HCT116 (cell line): ENCODE measurements around the gene USP48.

Experiments
- CTCF ChIP-seq, 3 experiments: fragments of 200-600 bp in 1 of 3; sonication (generic) in 1 of 3; IDR thresholded peaks in 2 of 3; conservative IDR thresholded peaks in 1 of 3; 2 replicates each; pipeline ENCODE4 v1.5.1; 2012 to 2017; ENCODE audit warnings: low read depth in 2 of 3, low read length in 2 of 3, antibody characterized with exemption in 1 of 3, borderline replicate concordance in 1 of 3, control low read depth in 1 of 3, mild to moderate bottlenecking in 1 of 3, mixed read lengths in 1 of 3, mixed run types in 1 of 3, moderate library complexity in 1 of 3; ENCODE audit not compliant: insufficient read depth in 1 of 3
- EZH2 ChIP-seq: fragments of 200-600 bp; sonication (generic); IDR thresholded peaks from 2 replicates; pipeline ENCODE4 v1.6.1; 2017; ENCODE audit warnings: antibody characterized with exemption, mixed run types
- POLR2A ChIP-seq: IDR thresholded peaks from 2 replicates; pipeline ENCODE4 v1.7.0; 2011; ENCODE audit warnings: borderline replicate concordance; ENCODE audit not compliant: insufficient read depth, insufficient read length; ENCODE audit errors: extremely low read depth
- POLR2AphosphoS5 ChIP-seq: IDR thresholded peaks from 2 replicates; pipeline ENCODE4 v1.6.1; 2011; ENCODE audit warnings: mild to moderate bottlenecking, low read depth, low read length, moderate library complexity
- YY1 ChIP-seq: IDR thresholded peaks from 2 replicates; pipeline ENCODE4 v1.6.1; 2011; ENCODE audit warnings: low read length, low read depth, moderate library complexity, mild to moderate bottlenecking; ENCODE audit not compliant: insufficient replicate concordance; ENCODE audit errors: extremely low read depth

DNA sequence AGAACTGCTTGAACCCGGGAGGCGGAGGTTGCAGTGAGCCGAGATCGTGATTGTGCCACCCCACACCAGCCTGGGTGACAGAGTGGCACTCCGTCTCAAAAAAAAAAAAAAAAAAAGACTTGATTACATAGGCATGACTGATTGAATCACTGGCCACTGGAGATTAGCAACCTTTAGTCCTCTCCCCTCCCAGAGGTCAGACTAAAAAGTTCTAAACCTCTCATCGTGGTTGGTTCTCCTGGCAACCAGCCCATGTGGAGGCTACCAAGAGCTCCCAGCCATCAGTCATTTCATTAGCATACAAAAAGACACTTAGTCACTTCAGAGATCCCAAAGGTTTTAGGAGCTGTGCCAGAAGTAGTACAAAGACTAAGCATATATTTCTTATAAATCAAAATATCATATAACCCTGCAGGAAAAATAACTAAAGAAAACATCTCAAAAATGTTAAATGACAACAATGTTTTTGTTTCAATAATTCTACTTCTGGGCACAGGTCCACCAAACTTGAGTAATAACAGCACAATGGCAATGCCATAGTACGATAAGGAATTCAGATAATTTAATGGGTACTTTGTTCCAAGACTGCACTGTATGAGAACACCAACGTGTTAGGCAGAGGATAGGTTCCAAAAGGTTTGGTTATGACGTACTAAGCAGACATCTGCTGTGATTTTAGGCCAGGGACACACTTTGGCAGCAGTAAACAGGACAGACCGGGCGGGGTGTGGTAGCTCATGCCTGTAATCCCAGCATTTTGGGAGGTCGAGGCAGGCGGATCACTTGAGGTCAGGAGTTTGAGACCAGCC, 18.1 kb downstream of the USP48 start:
- no peak for TF ChIP-seq CTCF (IDR thresholded peaks at IDR 0.05 in 2 of 3, conservative IDR thresholded peaks at IDR 0.05 in 1 of 3; ENCODE audit: borderline replicate concordance in 1 of 3, insufficient read depth in 1 of 3, low read depth in 2 of 3, low read length in 2 of 3)
- no peak for TF ChIP-seq EZH2
- no peak for TF ChIP-seq POLR2A
- TF ChIP-seq POLR2AphosphoS5: no peak
- no peak for TF ChIP-seq YY1
